Activated CD4-positive, alpha-beta T cell treated with anti-CD3 and anti-CD28 coated beads, Interleukin-2, amount 10 ng/mL, durations not matched to agents 7 days and 5 days (primary cell): Measurements from ENCODE around the gene TOPORS. TPM values are rescaled to one million over a fixed set of nuclear protein-coding genes. Genes with fewer than 3 reads are reported as not detected.
"Not testable (repeated sequence)": the region's sequence is repeated elsewhere in the genome, so short reads cannot be mapped to it uniquely, and the experiment has no call there.

Experiments
- CTCF ChIA-PET: fragments of 350-600 bp; sonication (Branson Sonifier 250); formaldehyde crosslinking; loops from one replicate; lab custom pipeline; 2021; ENCODE audit warnings: antibody characterized with exemption; lab: Charles Lee
- POLR2A ChIA-PET: fragments of 350-600 bp; sonication (Branson Sonifier 250); formaldehyde crosslinking; loops from one replicate; lab custom pipeline; 2021; ENCODE audit warnings: antibody characterized with exemption; lab: Charles Lee
- DNase-seq: peaks from one replicate; pipeline ENCODE4 v3.0.0-alpha.2; 2020
- H3K27ac Mint-ChIP-seq: one replicate; pipeline ENCODE4 v1.8.0; 2021; ENCODE audit warnings: mild to moderate bottlenecking, moderate library complexity, mixed read lengths
- H3K27me3 Mint-ChIP-seq: one replicate; pipeline ENCODE4 v1.8.0; 2021; ENCODE audit warnings: mixed read lengths
- H3K36me3 Mint-ChIP-seq: one replicate; pipeline ENCODE4 v1.8.0; 2021; ENCODE audit warnings: low read depth, mixed read lengths
- H3K4me1 Mint-ChIP-seq: one replicate; pipeline ENCODE4 v1.8.0; 2021; ENCODE audit warnings: mixed read lengths
- H3K4me3 Mint-ChIP-seq: one replicate; pipeline ENCODE4 v1.8.0; 2021; ENCODE audit warnings: mild to moderate bottlenecking, moderate library complexity, mixed read lengths
- H3K9me3 Mint-ChIP-seq: one replicate; pipeline ENCODE4 v1.8.0; 2021; ENCODE audit warnings: mixed read lengths
- total RNA-seq, 2 experiments: library from RNA; stranded (reverse); gene quantifications; one replicate each; pipeline ENCODE4 v1.2.3, GENCODE V29; 2021

The TOPORS gene
- total RNA-seq, 2 experiments from 2014 or later, result 12.7 to 15.1 TPM

- POLR2A ChIA-PET, result no interaction called here
- no peak overlapping the region for H3K4me3 Mint-ChIP-seq
- no peak overlapping the region for H3K27ac Mint-ChIP-seq
Measured at GRCh38 chr9:32554591-32554990, 2.2 kb upstream of the TOPORS start.

GRCh38 chr9:32554107-32554506 lies 1.7 kb upstream of the TOPORS start:
- Mint-ChIP-seq H3K36me3 (peaks cover 17% of the 10 kb centered on the region), H3K4me3 (no peak overlapping the region), H3K27me3 (no peaks in the 10 kb centered on the region), H3K4me1 (peaks cover 33% of the 10 kb centered on the region), H3K9me3 (no peaks in the 10 kb centered on the region), H3K27ac (no peak overlapping the region)
- POLR2A ChIA-PET, result no interaction called here
- CTCF ChIA-PET, result interaction anchor here (0.6 to 1.8 kb wide), 5 partner anchors 11 to 171 kb away, joined by 3 to 11 read pairs (median 4); no protein-coding TSS in a partner anchor
- no peak for DNase-seq

More at GRCh38 chr9:32554591-32554990, 2.2 kb upstream of the TOPORS start:
- no peaks in the 10 kb centered on the region for H3K9me3 Mint-ChIP-seq
- H3K27me3 Mint-ChIP-seq, result no peaks in the 10 kb centered on the region
- CTCF ChIA-PET, result interaction anchor here (0.6 to 1.8 kb wide), 5 partner anchors 11 to 171 kb away, joined by 3 to 11 read pairs (median 4); no protein-coding TSS in a partner anchor
- peaks cover 32% of the 10 kb centered on the region for H3K4me1 Mint-ChIP-seq
- DNase-seq, result no peak
- peaks cover 17% of the 10 kb centered on the region for H3K36me3 Mint-ChIP-seq

GRCh38 chr9:32551276-32552051 lies 922 bp downstream of the TOPORS start:
- Mint-ChIP-seq H3K9me3 (no peaks in the 10 kb centered on the region), H3K4me1 (peaks cover 37% of the 10 kb centered on the region), H3K36me3 (peaks cover 23% of the 10 kb centered on the region), H3K27ac (peak overlapping the region; percentile 100), H3K4me3 (peak overlapping the region; percentile 94), H3K27me3 (no peaks in the 10 kb centered on the region)
- peak; percentile 53 for DNase-seq
- ChIA-PET CTCF (interaction anchor here (1.0 to 3.6 kb wide), 7 partner anchors 11 to 173 kb away, joined by 3 to 25 read pairs (median 7); partner anchors contain the start of genes ACO1 and NDUFB6), POLR2A (interaction anchor here (0.5 to 1.2 kb wide), 4 partner anchors 12 to 473 kb away, joined by 3 to 7 read pairs (median 3); partner anchors contain the start of genes DNAJA1 and RIGI)

- Mint-ChIP-seq H3K4me3 (peak overlapping the region; percentile 94), H3K36me3 (peaks cover 21% of the 10 kb centered on the region), H3K9me3 (no peaks in the 10 kb centered on the region), H3K4me1 (peaks cover 33% of the 10 kb centered on the region), H3K27ac (peak overlapping the region; percentile 100), H3K27me3 (no peaks in the 10 kb centered on the region)
- ChIA-PET POLR2A (interaction anchor here (1.2 kb wide), 1 partner anchor 25 kb away, joined by 7 read pairs; the partner anchor contains the start of gene RIGI), CTCF (interaction anchor here (1.0 to 3.6 kb wide), 8 partner anchors 10 to 172 kb away, joined by 3 to 25 read pairs (median 6); partner anchors contain the start of genes ACO1, NDUFB6 and RIGI)
- DNase-seq, result peak; percentile 96
Measured at GRCh38 chr9:32550562-32551275, 1.7 kb downstream of the TOPORS start.

GRCh38 chr9:32550150-32550561 lies 2.2 kb downstream of the TOPORS start:
- H3K9me3 Mint-ChIP-seq, result no peaks in the 10 kb centered on the region
- CTCF ChIA-PET, result interaction anchor here (1.0 to 3.6 kb wide), 9 partner anchors 10 to 171 kb away, joined by 3 to 25 read pairs (median 6); partner anchors contain the start of genes ACO1, NDUFB6 and RIGI
- peak overlapping the region; percentile 84 for H3K27ac Mint-ChIP-seq
- peak overlapping the region; percentile 94 for H3K4me3 Mint-ChIP-seq
- DNase-seq, result peak; percentile 12
- H3K4me1 Mint-ChIP-seq, result peaks cover 33% of the 10 kb centered on the region
- H3K36me3 Mint-ChIP-seq, result peaks cover 21% of the 10 kb centered on the region
- POLR2A ChIA-PET, result interaction anchor here (1.2 kb wide), 1 partner anchor 24 kb away, joined by 7 read pairs; the partner anchor contains the start of gene RIGI
- no peaks in the 10 kb centered on the region for H3K27me3 Mint-ChIP-seq

GRCh38 chr9:32548213-32548612 lies 4.2 kb downstream of the TOPORS start:
- not testable (repeated sequence) for H3K9me3 Mint-ChIP-seq, H3K27me3 Mint-ChIP-seq, H3K27ac Mint-ChIP-seq, H3K4me3 Mint-ChIP-seq, DNase-seq
- peaks cover 27% of the 10 kb centered on the region for H3K36me3 Mint-ChIP-seq
- POLR2A ChIA-PET, result interaction anchor here (0.7 kb wide), 1 partner anchor 22 kb away, joined by 3 read pairs; no protein-coding TSS in a partner anchor
- CTCF ChIA-PET, result interaction anchor here (0.6 kb wide), 2 partner anchors 12 to 21 kb away, joined by 3 to 4 read pairs; no protein-coding TSS in a partner anchor
- H3K4me1 Mint-ChIP-seq, result peaks cover 27% of the 10 kb centered on the region

- Mint-ChIP-seq H3K27me3 (no peaks in the 10 kb centered on the region), H3K9me3 (no peaks in the 10 kb centered on the region), H3K4me3 (no peak overlapping the region), H3K36me3 (peaks cover 43% of the 10 kb centered on the region), H3K4me1 (peaks cover 25% of the 10 kb centered on the region), H3K27ac (no peak overlapping the region)
- no peak for DNase-seq
- ChIA-PET CTCF (interaction anchor here (1.8 kb wide), 1 partner anchor 20 kb away, joined by 5 read pairs; the partner anchor contains the start of gene RIGI), POLR2A (no interaction called here)
Measured at GRCh38 chr9:32545884-32546283, 6.5 kb downstream of the TOPORS start.

- no peaks in the 10 kb centered on the region for H3K9me3 Mint-ChIP-seq
- DNase-seq, result no peak
- H3K4me1 Mint-ChIP-seq, result peaks cover 5% of the 10 kb centered on the region
- POLR2A ChIA-PET, result no interaction called here
- no peak overlapping the region for H3K4me3 Mint-ChIP-seq
- CTCF ChIA-PET, result interaction anchor here (0.9 to 2.1 kb wide), 2 partner anchors 11 to 16 kb away, joined by 5 read pairs; partner anchors contain the start of gene RIGI
- H3K27ac Mint-ChIP-seq, result no peak overlapping the region
- peaks cover 30% of the 10 kb centered on the region for H3K36me3 Mint-ChIP-seq
- H3K27me3 Mint-ChIP-seq, result no peaks in the 10 kb centered on the region
Measured at GRCh38 chr9:32543047-32543446, 9.3 kb downstream of the TOPORS start.

- Mint-ChIP-seq H3K4me1 (no peaks in the 10 kb centered on the region), H3K36me3 (peaks cover 22% of the 10 kb centered on the region), H3K27ac (no peak overlapping the region), H3K4me3 (no peak overlapping the region), H3K9me3 (peaks cover 2% of the 10 kb centered on the region), H3K27me3 (no peaks in the 10 kb centered on the region)
- DNase-seq, result no peak
- POLR2A ChIA-PET, result no interaction called here
- CTCF ChIA-PET, result interaction anchor here (1.0 to 1.7 kb wide), 3 partner anchors 17 to 155 kb away, joined by 3 to 7 read pairs (median 4); no protein-coding TSS in a partner anchor
Measured at GRCh38 chr9:32533816-32534215, 18.6 kb downstream of the TOPORS start.

GRCh38 chr9:32533336-32533735 lies 19.1 kb downstream of the TOPORS start:
- H3K9me3 Mint-ChIP-seq, result peaks cover 2% of the 10 kb centered on the region
- no peaks in the 10 kb centered on the region for H3K4me1 Mint-ChIP-seq
- no peak overlapping the region for H3K4me3 Mint-ChIP-seq
- H3K36me3 Mint-ChIP-seq, result peaks cover 22% of the 10 kb centered on the region
- CTCF ChIA-PET, result interaction anchor here (1.0 to 1.7 kb wide), 3 partner anchors 17 to 155 kb away, joined by 3 to 7 read pairs (median 4); no protein-coding TSS in a partner anchor
- no peaks in the 10 kb centered on the region for H3K27me3 Mint-ChIP-seq
- POLR2A ChIA-PET, result no interaction called here
- no peak overlapping the region for H3K27ac Mint-ChIP-seq
- no peak for DNase-seq

- peaks cover 48% of the 10 kb centered on the region for H3K4me1 Mint-ChIP-seq
Measured at GRCh38 chr9:32526707-32527048, 25.7 kb downstream of the TOPORS start.

More at GRCh38 chr9:32526707-32527048, 25.7 kb downstream of the TOPORS start:
- ChIA-PET CTCF (interaction anchor here (0.6 to 2.6 kb wide), 14 partner anchors 10 to 1101 kb away, joined by 3 to 13 read pairs (median 4); partner anchors contain the start of genes NDUFB6 and TOPORS), POLR2A (interaction anchor here (0.6 to 2.5 kb wide), 2 partner anchors 21 to 24 kb away, joined by 3 to 7 read pairs; no protein-coding TSS in a partner anchor)
- no peak for DNase-seq
- peak overlapping the region; percentile 96 for H3K27ac Mint-ChIP-seq
- no peaks in the 10 kb centered on the region for H3K27me3 Mint-ChIP-seq
- H3K9me3 Mint-ChIP-seq, result peaks cover 19% of the 10 kb centered on the region
- H3K4me3 Mint-ChIP-seq, result peak overlapping the region; percentile 93
- peaks cover 37% of the 10 kb centered on the region for H3K36me3 Mint-ChIP-seq
